B cell (primary cell): ENCODE measurements around the gene COG5. TPM values are rescaled to one million over a fixed set of nuclear protein-coding genes. Genes with fewer than 3 reads are reported as not detected.

Experiments used
- ATAC-seq: fragments of 200-7000 bp; cut with Tn5 transposase; one replicate; pipeline ENCODE4 v1.10.0; 2021; ENCODE audit warnings: low read depth, mild to moderate bottlenecking, moderate number of reproducible peaks, moderate library complexity
- CTCF ChIA-PET: fragments of 350-600 bp; sonication (Branson Sonifier 250); formaldehyde crosslinking; loops from one replicate; lab custom pipeline; 2021; ENCODE audit warnings: antibody characterized with exemption, inconsistent platforms; lab: Charles Lee
- POLR2A ChIA-PET: fragments of 350-600 bp; sonication (Branson Sonifier 250); formaldehyde crosslinking; loops from one replicate; lab custom pipeline; 2021; ENCODE audit warnings: antibody characterized with exemption; lab: Charles Lee
- DNase-seq: peaks from one replicate; pipeline ENCODE4 v3.0.0; 2013
- H2AFZ ChIP-seq: 2 replicates; pipeline ENCODE4 v1.6.1; 2012; ENCODE audit warnings: mild to moderate bottlenecking, low read depth, low read length; ENCODE audit not compliant: insufficient read depth, poor library complexity, severe bottlenecking
- H3K27ac ChIP-seq, 2 donors: 1 replicate in 1 of 2; 2 replicates in 1 of 2; pipeline ENCODE4 v1.5.1; 2012 to 2013; ENCODE audit warnings: low read length in 2 of 2, mild to moderate bottlenecking in 2 of 2, moderate library complexity in 1 of 2
- H3K27me3 ChIP-seq, 4 experiments: fragments of 200-600 bp in 1 of 4; sonication (generic) in 1 of 4; replicated peaks in 1 of 4; 1 replicate in 2 of 4; 2 replicates in 2 of 4; pipeline versions ENCODE4 v1.6.1 to v1.7.0; 2013 to 2016; ENCODE audit warnings: low read length in 3 of 4, mild to moderate bottlenecking in 2 of 4, mixed read lengths in 1 of 4, moderate library complexity in 1 of 4; ENCODE audit not compliant: insufficient read depth in 4 of 4, control insufficient read depth in 3 of 4; ENCODE audit errors: control extremely low read depth in 1 of 4
- H3K36me3 ChIP-seq, 2 experiments: replicated peaks in 1 of 2; 1 replicate in 1 of 2; 2 replicates in 1 of 2; pipeline versions ENCODE4 v1.6.1 to v1.7.1; 2013; ENCODE audit warnings: low read length in 1 of 2; ENCODE audit not compliant: insufficient read depth in 2 of 2, control insufficient read depth in 1 of 2; ENCODE audit errors: control extremely low read depth in 1 of 2, extremely low read depth in 1 of 2
- H3K4me1 ChIP-seq, 2 donors: fragments of 200-600 bp in 1 of 2; sonication (generic) in 1 of 2; 1 replicate in 1 of 2; 2 replicates in 1 of 2; pipeline versions ENCODE4 v1.5.1 to v1.6.1; 2013 to 2017; ENCODE audit warnings: low read length in 2 of 2; ENCODE audit not compliant: control insufficient read depth in 2 of 2, insufficient read depth in 2 of 2
- H3K4me2 ChIP-seq: replicated peaks from 2 replicates; pipeline ENCODE3; 2012; ENCODE audit warnings: mild to moderate bottlenecking, low read depth, low read length; ENCODE audit not compliant: poor library complexity, severe bottlenecking
- H3K4me3 ChIP-seq, 5 experiments: fragments of 200-600 bp in 1 of 5; sonication (generic) in 1 of 5; 1 replicate in 3 of 5; 2 replicates in 2 of 5; pipeline versions ENCODE4 v1.5.1 to v1.7.0; 2011 to 2016; ENCODE audit warnings: low read length in 4 of 5, mild to moderate bottlenecking in 4 of 5, low read depth in 2 of 5, control low read depth in 1 of 5, moderate library complexity in 1 of 5; ENCODE audit not compliant: insufficient read depth in 1 of 5; ENCODE audit errors: control extremely low read depth in 1 of 5, extremely low read depth in 1 of 5
- H3K79me2 ChIP-seq: fragments of 200-600 bp; sonication (generic); one replicate; pipeline ENCODE4 v1.6.0; 2016; ENCODE audit warnings: low read length; ENCODE audit not compliant: control insufficient read depth, insufficient read depth
- H3K9ac ChIP-seq: fragments of 200-600 bp; sonication (generic); 2 replicates; pipeline ENCODE4 v1.6.1; 2017; ENCODE audit warnings: mild to moderate bottlenecking, low read length, moderate library complexity
- H3K9me3 ChIP-seq, 3 donors: one replicate each; pipeline versions ENCODE4 v1.6.1 to v1.7.1; 2013; ENCODE audit warnings: low read length in 2 of 3; ENCODE audit not compliant: control insufficient read depth in 2 of 3, insufficient read depth in 1 of 3; ENCODE audit errors: control extremely low read depth in 1 of 3
- H4K20me1 ChIP-seq: 2 replicates; pipeline ENCODE4 v1.6.0; 2012; ENCODE audit warnings: mild to moderate bottlenecking, low read length; ENCODE audit not compliant: insufficient read depth, control insufficient read depth, poor library complexity, severe bottlenecking
- H3K27ac Mint-ChIP-seq: one replicate; pipeline ENCODE4 v1.8.0; 2021; ENCODE audit warnings: mixed read lengths
- H3K27me3 Mint-ChIP-seq: one replicate; pipeline ENCODE4 v1.8.0; 2021; ENCODE audit warnings: mixed read lengths
- H3K4me1 Mint-ChIP-seq: one replicate; pipeline ENCODE4 v1.8.0; 2021; ENCODE audit warnings: mixed read lengths
- H3K4me3 Mint-ChIP-seq: one replicate; pipeline ENCODE4 v1.8.0; 2021; ENCODE audit warnings: mixed read lengths
- H3K9me3 Mint-ChIP-seq: one replicate; pipeline ENCODE4 v1.8.0; 2022; ENCODE audit warnings: mixed read lengths; ENCODE audit not compliant: insufficient read depth
- EZH2 ChIP-seq: IDR thresholded peaks from 2 replicates; pipeline ENCODE4 v1.6.1; 2012; ENCODE audit warnings: borderline replicate concordance, low read depth, mild to moderate bottlenecking, moderate library complexity, low read length; ENCODE audit not compliant: insufficient read depth, poor library complexity, severe bottlenecking
- WGBS: methylation state at CpG from one replicate; pipeline ENCODE4 v1.1.5; 2013; ENCODE audit warnings: missing lambda C conversion rate; ENCODE audit not compliant: insufficient coverage; 5-methylcytosine and 5-hydroxymethylcytosine counted together
- intact Hi-C: fragments of 100-400 bp; cut with micrococcal nuclease; formaldehyde crosslinking; loops from one replicate; pipeline ENCODE4 v1.10.0; 2022
- polyA plus RNA-seq: library from polyadenylated mRNA; depleted of rRNA; stranded (reverse); fragments of >200 nt; gene quantifications from 2 replicates; pipeline ENCODE4 v1.2.3, GENCODE V29; 2012
- total RNA-seq, 2 donors: library from RNA; stranded (reverse); fragments of 120-200 nt in 1 of 2; gene quantifications; 1 replicate in 1 of 2; 2 replicates in 1 of 2; pipeline versions ENCODE4 v1.2.3 to v1.2.4, GENCODE V29; 2013 to 2022
- TF ChIP-seq, protein P1 (sequence below): fragments of 200-600 bp; IDR thresholded peaks from one replicate; pipeline ENCODE4 v1.8.0; 2022; ENCODE audit warnings: antibody characterized with exemption, mild to moderate bottlenecking

Gene COG5
- total and polyA plus RNA-seq, 2 donors (not counting 1 experiment from before 2014, with no cell fraction given): 7.0 to 73.0 TPM

- H3K9me3 ChIP-seq: no peaks in the 10 kb centered on the region
- Mint-ChIP-seq H3K27ac (no peak overlapping the region), H3K9me3 (no peaks in the 10 kb centered on the region), H3K27me3 (no peaks in the 10 kb centered on the region), H3K4me1 (no peaks in the 10 kb centered on the region), H3K4me3 (no peak overlapping the region)
- WGBS: 100% methylated on average over 2 of the region's 6 CpGs
- H3K79me2 ChIP-seq: no peaks in the 10 kb centered on the region
- H3K4me1 ChIP-seq: no peaks in the 10 kb centered on the region
- H2AFZ ChIP-seq: no peak overlapping the region
- intact Hi-C loops: no loop called here
- peaks cover 4 to 74% of the 10 kb centered on the region in 2 experiments for H3K36me3 ChIP-seq
- ChIA-PET CTCF (interaction anchor here (1.6 kb wide), 1 partner anchor 58 kb away, joined by 3 read pairs; no protein-coding TSS in a partner anchor), POLR2A (no interaction called here)
- no peak for ATAC-seq
- no peaks in the 10 kb centered on the region for H4K20me1 ChIP-seq
- H3K27ac ChIP-seq: no peak overlapping the region
- TF ChIP-seq, protein P1, sequence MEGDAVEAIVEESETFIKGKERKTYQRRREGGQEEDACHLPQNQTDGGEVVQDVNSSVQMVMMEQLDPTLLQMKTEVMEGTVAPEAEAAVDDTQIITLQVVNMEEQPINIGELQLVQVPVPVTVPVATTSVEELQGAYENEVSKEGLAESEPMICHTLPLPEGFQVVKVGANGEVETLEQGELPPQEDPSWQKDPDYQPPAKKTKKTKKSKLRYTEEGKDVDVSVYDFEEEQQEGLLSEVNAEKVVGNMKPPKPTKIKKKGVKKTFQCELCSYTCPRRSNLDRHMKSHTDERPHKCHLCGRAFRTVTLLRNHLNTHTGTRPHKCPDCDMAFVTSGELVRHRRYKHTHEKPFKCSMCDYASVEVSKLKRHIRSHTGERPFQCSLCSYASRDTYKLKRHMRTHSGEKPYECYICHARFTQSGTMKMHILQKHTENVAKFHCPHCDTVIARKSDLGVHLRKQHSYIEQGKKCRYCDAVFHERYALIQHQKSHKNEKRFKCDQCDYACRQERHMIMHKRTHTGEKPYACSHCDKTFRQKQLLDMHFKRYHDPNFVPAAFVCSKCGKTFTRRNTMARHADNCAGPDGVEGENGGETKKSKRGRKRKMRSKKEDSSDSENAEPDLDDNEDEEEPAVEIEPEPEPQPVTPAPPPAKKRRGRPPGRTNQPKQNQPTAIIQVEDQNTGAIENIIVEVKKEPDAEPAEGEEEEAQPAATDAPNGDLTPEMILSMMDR: no peak
- TF ChIP-seq EZH2: no peak
- no peak overlapping the region for H3K4me2 ChIP-seq
- H3K9ac ChIP-seq: no peak overlapping the region
- DNase-seq: no peak
- H3K27me3 ChIP-seq: no peaks in the 10 kb centered on the region
- no peak overlapping the region for H3K4me3 ChIP-seq
Observed at GRCh38 chr7:107206136-107206535, 357.6 kb downstream of the COG5 start.

- ATAC-seq: no peak
- Mint-ChIP-seq H3K27me3 (no peaks in the 10 kb centered on the region), H3K27ac (no peak overlapping the region), H3K4me1 (no peaks in the 10 kb centered on the region), H3K9me3 (no peaks in the 10 kb centered on the region), H3K4me3 (no peak overlapping the region)
- no peak for DNase-seq
- H3K79me2 ChIP-seq: no peaks in the 10 kb centered on the region
- H3K9me3 ChIP-seq: no peaks in the 10 kb centered on the region
- intact Hi-C loops: loop anchor here (2.0 kb wide), 1 partner anchor 521 kb away; no protein-coding TSS in a partner anchor
- no peak overlapping the region for H3K4me2 ChIP-seq
- H3K9ac ChIP-seq: no peak overlapping the region
- no peak overlapping the region for H2AFZ ChIP-seq
- WGBS: no CpG with 5 or more reads among the region's 7 CpGs
- H3K4me3 ChIP-seq: no peak overlapping the region
- peaks cover 9 to 77% of the 10 kb centered on the region in 2 experiments for H3K36me3 ChIP-seq
- no peaks in the 10 kb centered on the region for H4K20me1 ChIP-seq
- no peak overlapping the region for H3K27ac ChIP-seq
- no peaks in the 10 kb centered on the region for H3K27me3 ChIP-seq
- no peaks in the 10 kb centered on the region for H3K4me1 ChIP-seq
- POLR2A ChIA-PET: interaction anchor here (1.1 kb wide), 1 partner anchor 35 kb away, joined by 3 read pairs; the partner anchor contains the start of gene HBP1
- TF ChIP-seq, protein P1: no peak
- TF ChIP-seq EZH2: no peak
- CTCF ChIA-PET: interaction anchor here (0.6 to 0.9 kb wide), 3 partner anchors 8 to 57 kb away, joined by 3 to 4 read pairs (median 3); no protein-coding TSS in a partner anchor
Observed at GRCh38 chr7:107203607-107204006, 360.1 kb downstream of the COG5 start.
